GM12873 (cell line): ENCODE measurements around the gene ITPR2.
A peak's percentile ranks its signal among the peaks of the same experiment; 100 is the strongest.

ENCODE experiments used
- TF ChIP-seq, protein P1 (sequence below): IDR thresholded peaks from 2 replicates; pipeline ENCODE4 v1.5.1; 2012; ENCODE audit warnings: low read depth, mild to moderate bottlenecking, moderate library complexity, low read length, control low read depth; ENCODE audit not compliant: insufficient read depth; ENCODE audit errors: missing control alignments

The ITPR2 gene

DNA sequence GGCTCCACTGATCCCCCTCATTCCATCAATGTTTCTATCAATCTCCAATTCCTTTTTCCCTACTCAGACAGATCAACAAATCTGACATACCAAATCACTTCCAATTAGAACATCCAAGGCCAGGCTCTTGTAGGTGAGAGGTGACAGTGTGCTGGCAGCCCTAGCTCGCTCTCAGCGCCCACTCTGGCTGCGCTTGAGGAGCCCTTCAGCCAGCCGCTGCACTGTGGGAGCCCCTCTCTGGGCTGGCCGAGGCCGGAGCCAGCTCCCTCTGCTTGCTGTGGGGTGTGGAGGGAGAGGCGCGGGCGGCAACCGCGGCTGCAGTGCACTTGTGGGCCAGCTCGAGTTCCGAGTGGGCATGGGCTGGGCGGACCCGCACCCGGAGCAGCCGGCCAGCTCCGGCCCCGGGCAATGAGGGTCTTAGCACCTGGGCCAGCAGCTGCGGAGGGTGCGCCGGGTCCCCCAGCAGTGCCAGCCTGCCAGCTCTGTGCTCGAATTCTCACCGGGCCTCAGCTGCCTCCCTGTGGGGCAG, 6.0 kb upstream of the ITPR2 start:
- TF ChIP-seq, protein P1, sequence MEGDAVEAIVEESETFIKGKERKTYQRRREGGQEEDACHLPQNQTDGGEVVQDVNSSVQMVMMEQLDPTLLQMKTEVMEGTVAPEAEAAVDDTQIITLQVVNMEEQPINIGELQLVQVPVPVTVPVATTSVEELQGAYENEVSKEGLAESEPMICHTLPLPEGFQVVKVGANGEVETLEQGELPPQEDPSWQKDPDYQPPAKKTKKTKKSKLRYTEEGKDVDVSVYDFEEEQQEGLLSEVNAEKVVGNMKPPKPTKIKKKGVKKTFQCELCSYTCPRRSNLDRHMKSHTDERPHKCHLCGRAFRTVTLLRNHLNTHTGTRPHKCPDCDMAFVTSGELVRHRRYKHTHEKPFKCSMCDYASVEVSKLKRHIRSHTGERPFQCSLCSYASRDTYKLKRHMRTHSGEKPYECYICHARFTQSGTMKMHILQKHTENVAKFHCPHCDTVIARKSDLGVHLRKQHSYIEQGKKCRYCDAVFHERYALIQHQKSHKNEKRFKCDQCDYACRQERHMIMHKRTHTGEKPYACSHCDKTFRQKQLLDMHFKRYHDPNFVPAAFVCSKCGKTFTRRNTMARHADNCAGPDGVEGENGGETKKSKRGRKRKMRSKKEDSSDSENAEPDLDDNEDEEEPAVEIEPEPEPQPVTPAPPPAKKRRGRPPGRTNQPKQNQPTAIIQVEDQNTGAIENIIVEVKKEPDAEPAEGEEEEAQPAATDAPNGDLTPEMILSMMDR: no peak

DNA sequence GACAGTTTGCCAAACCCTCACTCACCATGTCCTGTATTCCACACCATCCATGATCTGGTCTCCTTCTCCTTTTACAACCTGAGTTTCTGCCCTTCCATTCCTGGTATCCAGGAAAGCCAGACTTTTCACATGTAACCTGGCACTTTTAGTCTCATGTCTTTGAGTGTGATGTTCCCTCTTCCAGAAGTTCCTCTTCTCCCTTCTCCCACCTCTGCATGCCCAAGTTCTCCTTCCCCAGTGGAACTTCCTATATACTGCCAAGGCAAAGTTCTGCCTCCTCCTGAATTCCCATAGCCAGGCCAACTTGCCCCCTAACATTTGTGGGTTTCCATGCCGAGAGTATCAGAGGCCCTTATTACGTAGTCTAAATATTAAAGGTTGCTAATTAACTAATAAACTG, 3.2 kb upstream of the ITPR2 start:
- TF ChIP-seq, protein P1: no peak

DNA sequence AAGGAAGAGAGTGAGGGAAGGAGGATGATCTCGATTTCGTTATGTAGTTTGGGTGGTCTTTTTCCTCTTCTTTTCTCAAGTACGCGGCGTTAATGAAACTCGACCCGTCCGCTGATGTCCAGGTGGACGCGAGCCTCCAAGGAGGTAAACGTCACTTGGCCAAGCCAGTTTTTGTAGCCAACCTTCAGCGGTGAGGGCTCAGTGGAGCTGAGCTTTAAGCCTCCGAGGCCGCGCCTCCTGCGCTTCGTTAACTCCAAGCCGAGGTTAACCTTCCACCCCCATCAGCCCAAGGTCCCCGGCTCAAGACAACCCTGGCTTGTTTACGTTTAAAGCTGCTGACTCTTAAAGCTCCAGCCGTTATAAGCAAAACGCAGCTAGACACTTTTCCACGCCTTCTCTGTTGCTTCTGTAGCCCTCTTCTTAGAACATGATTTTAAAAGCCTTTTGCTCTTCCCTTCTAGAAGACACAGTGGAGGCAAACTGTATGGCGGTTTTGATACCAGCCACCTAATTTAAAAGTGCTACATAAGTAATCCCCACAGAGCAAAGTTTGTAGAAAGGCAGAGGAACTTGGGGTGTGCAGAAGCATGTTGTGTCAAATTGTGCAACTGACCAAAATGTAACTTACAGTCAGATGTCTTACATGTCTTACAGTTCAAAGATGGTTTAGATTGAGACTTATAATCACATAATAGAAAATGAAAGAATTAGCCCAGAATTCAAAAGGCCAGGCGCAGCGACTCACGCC, 923 bp upstream of the ITPR2 start:
- TF ChIP-seq, protein P1: no peak

DNA sequence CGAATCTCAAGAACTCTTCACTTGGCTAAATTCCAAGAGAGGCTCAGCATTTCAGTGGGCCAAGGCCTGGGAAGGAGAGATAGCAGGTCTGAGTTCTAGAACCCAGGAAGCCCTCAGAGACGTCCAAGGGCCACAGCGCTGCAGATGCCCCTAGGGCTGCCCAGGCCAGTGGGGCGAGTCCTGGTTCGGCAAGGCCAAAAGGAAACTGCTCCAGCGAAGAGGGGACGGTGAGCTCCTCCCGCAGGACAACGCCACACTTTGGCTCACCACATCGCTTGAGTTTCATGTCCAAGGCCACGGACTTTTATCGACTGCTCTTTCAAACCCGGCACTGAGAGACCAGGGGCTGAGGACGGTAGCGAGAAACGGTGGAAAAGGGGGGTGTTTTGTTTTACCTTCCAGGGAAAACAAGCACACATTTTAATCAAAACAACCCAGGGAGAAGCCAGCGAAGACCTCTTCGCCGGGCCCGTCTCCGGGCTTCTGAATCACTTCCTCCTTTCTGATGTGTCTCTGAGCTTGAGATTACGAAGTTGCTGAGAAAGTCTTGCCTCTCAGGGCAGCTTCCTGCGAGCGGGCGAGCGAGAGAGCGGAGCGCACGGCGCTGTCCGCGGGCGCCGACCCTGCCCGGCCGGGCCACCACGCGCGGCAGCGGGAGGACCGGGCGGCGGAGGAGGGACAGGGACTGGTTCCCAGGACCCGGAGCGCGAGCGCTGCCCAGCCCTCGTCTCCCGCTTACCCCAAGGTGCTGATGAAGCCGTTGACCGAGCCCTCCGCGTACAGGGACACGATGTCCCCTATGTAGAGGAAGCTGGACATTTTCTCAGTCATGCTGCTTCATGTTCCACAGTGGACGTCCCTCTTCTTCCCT, 808 bp downstream of the ITPR2 start:
- TF ChIP-seq, protein P1: peak; percentile 3

DNA sequence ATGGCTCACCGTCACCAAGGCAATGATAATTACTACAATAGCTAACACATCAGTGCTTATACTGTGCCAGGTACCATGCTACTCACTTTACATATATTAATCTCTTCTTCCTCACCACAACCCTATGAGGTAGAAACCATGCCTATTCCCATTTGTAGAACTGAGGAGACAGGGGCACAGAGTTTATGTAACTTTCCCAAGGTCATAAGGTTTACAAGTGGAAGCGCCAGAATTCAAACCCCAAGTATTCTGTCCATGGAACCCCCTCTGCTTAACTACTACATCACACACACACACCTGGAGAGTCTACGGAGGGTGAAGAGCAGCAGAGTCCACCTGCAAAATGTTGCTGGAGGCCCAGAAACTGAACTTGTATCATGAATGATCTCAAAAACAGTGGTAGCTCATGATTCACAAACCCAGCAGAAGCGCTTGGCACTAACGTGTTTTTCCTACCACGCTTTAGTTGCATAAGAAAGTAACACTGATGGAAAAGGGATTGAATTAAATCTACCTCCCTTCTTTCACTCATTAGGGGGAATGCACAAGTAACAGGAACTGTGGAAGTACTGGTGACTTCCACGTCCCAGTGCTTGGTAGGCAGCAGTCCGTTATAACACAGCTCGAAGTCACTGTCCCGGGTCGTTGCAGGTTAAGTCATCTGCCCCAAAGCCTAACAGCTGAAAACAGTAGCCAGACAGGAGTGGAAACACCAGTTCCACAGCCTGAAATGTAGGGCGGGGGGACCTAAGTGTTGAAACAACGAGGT, 2.0 kb downstream of the ITPR2 start:
- TF ChIP-seq, protein P1: no peak

DNA sequence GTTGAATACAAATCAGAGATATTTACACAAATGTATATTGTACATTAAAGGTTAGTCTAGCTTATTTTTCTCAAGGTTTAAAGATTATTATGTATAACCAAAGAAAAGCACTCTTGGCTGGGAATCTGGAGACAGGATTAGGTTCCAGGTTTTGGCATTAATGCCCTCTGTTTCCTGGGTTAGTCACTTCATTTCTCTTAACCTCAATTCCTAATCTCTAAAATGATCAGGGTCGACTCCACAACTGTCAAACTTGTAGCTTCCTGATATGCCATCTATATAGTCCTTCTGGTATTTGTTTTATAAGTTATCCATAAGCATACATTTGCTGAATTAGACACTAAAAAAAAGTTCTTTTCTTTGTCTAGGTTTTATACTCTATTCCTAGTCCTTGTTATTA, 2.6 kb downstream of the ITPR2 start:
- TF ChIP-seq, protein P1: no peak
